Astrocyte of the spinal cord (primary cell): ENCODE data around the gene UBXN7.
"Not testable (repeated sequence)": the region's sequence is repeated elsewhere in the genome, so short reads cannot be mapped to it uniquely, and the experiment has no call there.

Experiments used
- DNase-seq: peaks from one replicate; pipeline ENCODE4 v3.0.0; 2011; ENCODE audit warnings: low read depth, low spot score
- H3K4me3 ChIP-seq: 2 replicates; pipeline ENCODE4 v1.5.1; 2011; ENCODE audit warnings: low read depth, mild to moderate bottlenecking, low read length, moderate library complexity
- in situ Hi-C: cut with HindIII; loops from 2 replicates; pipeline ENCODE4 v1.10.0; 2017; ENCODE audit warnings: low sequenced_read_pairs
- TF ChIP-seq, protein P1 (sequence below): IDR thresholded peaks from 2 replicates; pipeline ENCODE4 v1.5.1; 2012; ENCODE audit warnings: low read depth, mild to moderate bottlenecking, low read length, inconsistent platforms

UBXN7 gene

DNA sequence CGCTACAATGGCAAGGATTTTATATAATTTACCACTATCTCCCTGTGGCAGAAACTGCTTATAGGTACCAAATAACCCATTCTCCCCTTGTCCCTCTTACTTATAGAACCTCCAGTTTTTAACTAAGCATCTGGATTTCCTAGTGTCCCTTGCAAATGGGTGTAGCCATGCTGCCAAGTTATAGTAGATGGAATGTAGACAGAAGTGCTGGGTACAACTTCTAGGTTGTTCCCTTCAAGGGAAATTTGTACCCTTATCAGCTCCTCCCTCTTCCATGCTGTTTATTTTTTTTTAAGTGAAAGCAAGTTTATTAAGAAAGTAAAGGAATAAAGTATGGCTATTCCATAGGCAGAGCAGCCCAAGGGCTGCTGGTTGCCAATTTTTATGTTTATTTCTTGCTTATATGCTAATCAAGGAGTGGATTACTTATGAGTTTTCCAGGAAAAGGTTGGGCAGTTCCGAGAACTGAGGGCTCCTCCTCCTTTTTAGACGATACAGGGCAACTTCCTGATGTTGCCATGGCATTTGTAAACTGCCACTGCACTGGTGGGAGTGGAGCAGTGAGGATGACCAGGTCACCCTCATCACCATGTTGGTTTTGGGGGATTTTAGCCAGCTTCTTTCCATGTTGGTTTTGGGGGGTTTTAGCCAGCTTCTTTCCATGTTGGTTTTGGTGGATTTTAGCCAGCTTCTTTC lies 53.9 kb downstream of the UBXN7 start:
- in situ Hi-C loops: no loop called here
- TF ChIP-seq, protein P1, sequence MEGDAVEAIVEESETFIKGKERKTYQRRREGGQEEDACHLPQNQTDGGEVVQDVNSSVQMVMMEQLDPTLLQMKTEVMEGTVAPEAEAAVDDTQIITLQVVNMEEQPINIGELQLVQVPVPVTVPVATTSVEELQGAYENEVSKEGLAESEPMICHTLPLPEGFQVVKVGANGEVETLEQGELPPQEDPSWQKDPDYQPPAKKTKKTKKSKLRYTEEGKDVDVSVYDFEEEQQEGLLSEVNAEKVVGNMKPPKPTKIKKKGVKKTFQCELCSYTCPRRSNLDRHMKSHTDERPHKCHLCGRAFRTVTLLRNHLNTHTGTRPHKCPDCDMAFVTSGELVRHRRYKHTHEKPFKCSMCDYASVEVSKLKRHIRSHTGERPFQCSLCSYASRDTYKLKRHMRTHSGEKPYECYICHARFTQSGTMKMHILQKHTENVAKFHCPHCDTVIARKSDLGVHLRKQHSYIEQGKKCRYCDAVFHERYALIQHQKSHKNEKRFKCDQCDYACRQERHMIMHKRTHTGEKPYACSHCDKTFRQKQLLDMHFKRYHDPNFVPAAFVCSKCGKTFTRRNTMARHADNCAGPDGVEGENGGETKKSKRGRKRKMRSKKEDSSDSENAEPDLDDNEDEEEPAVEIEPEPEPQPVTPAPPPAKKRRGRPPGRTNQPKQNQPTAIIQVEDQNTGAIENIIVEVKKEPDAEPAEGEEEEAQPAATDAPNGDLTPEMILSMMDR: no peak
- no peak for DNase-seq
- H3K4me3 ChIP-seq: no peak overlapping the region

DNA sequence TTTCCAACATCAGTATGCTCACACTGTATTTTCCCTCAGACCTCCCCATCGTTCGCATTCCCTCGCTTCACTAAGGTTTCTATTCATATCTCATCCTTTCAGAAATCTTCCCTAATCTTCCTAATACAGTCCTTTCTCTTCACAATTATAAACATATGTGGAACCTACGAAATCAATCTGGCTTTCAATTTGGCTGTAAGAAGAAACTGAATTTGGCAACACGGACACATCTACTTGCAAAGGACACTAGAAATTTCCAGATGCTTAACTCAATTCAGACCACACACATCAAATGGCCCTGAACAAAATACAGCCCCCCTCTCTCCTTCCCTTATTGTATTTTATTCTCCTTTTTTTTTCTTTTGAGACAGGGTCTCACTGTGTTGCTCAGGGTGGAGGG lies 54.9 kb downstream of the UBXN7 start:
- in situ Hi-C loops: no loop called here
- no peak for DNase-seq
- TF ChIP-seq, protein P1: no peak
- H3K4me3 ChIP-seq: no peak overlapping the region

DNA sequence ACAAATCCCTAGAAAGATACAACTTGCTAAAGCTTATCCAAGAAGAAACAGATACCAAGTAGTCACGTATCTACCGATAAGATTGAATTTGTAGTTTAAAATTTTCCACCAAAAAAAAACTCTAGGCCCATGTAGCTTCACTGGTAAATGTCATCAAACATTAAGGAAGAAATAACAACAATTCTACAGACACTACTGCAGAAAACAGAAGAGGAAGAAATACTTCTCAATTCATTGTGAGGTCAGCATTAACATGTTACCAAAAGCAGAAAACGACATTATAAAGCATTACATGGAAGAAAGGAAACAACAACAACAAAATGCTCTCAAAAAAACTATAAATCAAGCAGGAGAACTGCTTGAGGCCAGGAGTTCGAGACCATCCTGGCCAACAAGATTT lies 66.5 kb downstream of the UBXN7 start:
- TF ChIP-seq, protein P1: no peak
- in situ Hi-C loops: no loop called here
- no peak for DNase-seq
- H3K4me3 ChIP-seq: no peak overlapping the region

DNA sequence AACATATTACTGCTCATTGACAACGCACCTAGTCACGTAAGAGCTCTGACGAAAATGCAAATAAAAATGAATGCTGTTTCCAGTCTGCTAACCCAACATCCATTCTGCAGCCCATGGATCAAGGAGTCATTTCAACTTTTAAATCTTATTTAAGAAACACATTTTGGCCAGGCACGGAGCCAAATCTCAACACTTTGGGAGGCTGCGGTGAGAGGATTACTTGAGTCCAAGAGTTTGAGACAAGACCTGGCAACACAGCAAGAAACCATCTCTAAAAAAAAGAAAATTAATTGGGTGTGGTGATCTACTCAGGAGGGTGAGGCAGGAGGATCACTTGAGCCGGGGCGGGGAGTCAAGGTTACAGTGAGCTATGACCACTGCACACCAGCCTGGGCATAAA lies 71.6 kb downstream of the UBXN7 start:
- H3K4me3 ChIP-seq: no peak overlapping the region
- in situ Hi-C loops: no loop called here
- DNase-seq: no peak
- TF ChIP-seq, protein P1: no peak

DNA sequence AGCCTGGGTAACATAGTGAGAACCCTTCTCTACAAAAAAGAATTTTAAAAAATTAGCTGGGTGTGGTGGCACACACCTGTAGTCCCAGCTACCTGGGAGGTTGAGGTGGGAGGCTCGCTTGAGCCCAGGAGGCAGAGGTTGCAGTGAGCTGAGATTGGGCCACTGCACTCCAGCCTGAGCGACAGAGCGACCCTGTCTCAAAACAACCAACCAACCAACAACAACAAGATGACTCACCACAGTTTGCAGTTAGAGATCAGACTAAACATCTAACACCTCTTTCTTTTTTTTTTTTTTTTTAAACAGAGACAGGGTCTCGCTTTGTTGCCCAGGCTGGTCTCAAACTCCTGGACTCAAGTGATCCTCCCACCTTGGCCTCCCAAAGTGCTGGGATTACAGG lies 73.7 kb downstream of the UBXN7 start:
- H3K4me3 ChIP-seq, in situ Hi-C loops, DNase-seq: not testable (repeated sequence)

DNA sequence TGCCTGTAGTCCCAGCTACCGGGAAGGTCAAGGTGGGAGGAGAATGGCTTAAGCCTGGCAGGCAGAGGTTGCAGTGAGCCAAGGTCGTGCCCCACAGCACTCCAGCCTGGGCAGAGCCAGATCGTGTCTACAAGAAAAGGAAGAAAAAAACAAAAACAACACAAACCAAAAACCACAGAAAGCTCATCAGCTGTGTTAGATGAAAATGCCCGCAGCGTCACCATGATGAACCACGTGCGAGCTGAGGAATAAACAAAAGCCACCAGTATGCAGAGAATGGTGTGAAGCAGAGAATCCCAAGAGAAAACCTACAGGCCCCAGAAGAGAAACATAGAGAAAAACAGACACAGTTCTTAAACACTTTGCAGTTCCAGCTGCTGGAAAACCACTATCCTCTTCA lies 74.3 kb downstream of the UBXN7 start:
- in situ Hi-C loops: no loop called here
- DNase-seq: no peak
- TF ChIP-seq, protein P1: no peak
- no peak overlapping the region for H3K4me3 ChIP-seq

DNA sequence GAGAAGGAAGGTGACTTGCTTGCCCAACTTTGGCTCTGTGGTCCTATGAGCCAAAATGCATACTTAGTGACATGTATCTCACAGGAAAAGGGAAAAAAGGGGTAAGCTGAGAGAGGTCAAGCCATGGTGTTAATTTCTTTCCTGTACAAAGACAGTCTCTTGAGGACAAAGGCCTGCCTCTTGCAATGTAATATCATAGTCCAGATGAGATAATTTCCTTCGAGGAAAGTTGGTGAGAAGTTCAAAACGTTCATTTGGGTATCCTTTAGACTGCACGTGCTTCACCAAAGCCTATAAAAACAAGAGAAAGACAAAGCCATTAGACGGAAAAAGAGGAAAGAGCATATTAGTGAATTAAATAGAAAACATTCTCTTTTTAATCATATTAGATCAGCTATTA lies 75.7 kb downstream of the UBXN7 start:
- in situ Hi-C loops: no loop called here
- H3K4me3 ChIP-seq: no peak overlapping the region
- DNase-seq: no peak
- TF ChIP-seq, protein P1: no peak
